Measurements from ENCODE around the gene ATP2B2. TPM values are rescaled to one million over a fixed set of nuclear protein-coding genes. Genes with fewer than 3 reads are reported as not detected.

The ATP2B2 gene
- total and polyA plus RNA-seq, 7 donors = 0.08 to 6.5 (median 0.77) TPM

- no peak overlapping the region for H3K4me3 ChIP-seq
- H3K36me3 ChIP-seq (ENCODE audit: insufficient read depth in 1 of 2, low read depth in 1 of 2) = no peaks in the 10 kb centered on the region
- 86 to 88% (median 87%) methylated on average over 10 of the region's 10 CpGs for WGBS, 3 donors
- intact Hi-C loops (cut with DNase I) = no loop called here
- no peak for TF ChIP-seq CTCF (IDR thresholded peaks at IDR 0.05)
- ATAC-seq (no peak), DNase-seq (peak in 1 of 2 donors; percentile 36)
- peaks cover 2% of the 10 kb centered on the region for H3K4me1 ChIP-seq
- H3K27me3 ChIP-seq (ENCODE audit: insufficient read depth in 3 of 3, low read length in 2 of 3) = no peaks in the 10 kb centered on the region
- H3K27ac ChIP-seq = no peak overlapping the region
- H3K9me3 ChIP-seq = no peaks in the 10 kb centered on the region
These were observed 15.5 kb downstream of the ATP2B2 start for GRCh38 chr3:10489746-10490483.

- H3K36me3 ChIP-seq (ENCODE audit: insufficient read depth in 1 of 2, low read depth in 1 of 2) = no peaks in the 10 kb centered on the region
- no peaks in the 10 kb centered on the region for H3K4me1 ChIP-seq
- intact Hi-C loops (cut with DNase I) = no loop called here
- H3K27me3 ChIP-seq (ENCODE audit: insufficient read depth in 3 of 3, low read length in 2 of 3) = no peaks in the 10 kb centered on the region
- no peak for ATAC-seq
- H3K9me3 ChIP-seq = no peaks in the 10 kb centered on the region
- H3K27ac ChIP-seq = no peak overlapping the region
- no peak for TF ChIP-seq CTCF (IDR thresholded peaks at IDR 0.05)
- 64 to 87% (median 84%) methylated on average over 3 to 4 of the region's 4 CpGs for WGBS, 3 donors
- DNase-seq = no peak
- H3K4me3 ChIP-seq = no peak overlapping the region
These were observed 17.3 kb downstream of the ATP2B2 start for GRCh38 chr3:10487988-10488633.

- Histone ChIP-seq H3K27me3 (ENCODE audit: insufficient read depth in 3 of 3, low read length in 2 of 3) (no peaks in the 10 kb centered on the region), H3K27ac (no peak overlapping the region), H3K9me3 (no peaks in the 10 kb centered on the region), H3K4me1 (no peaks in the 10 kb centered on the region), H3K36me3 (ENCODE audit: insufficient read depth in 1 of 2, low read depth in 1 of 2) (no peaks in the 10 kb centered on the region), H3K4me3 (no peak overlapping the region)
- ATAC-seq (no peak), DNase-seq (peak in 1 of 2 donors; percentile 4)
- WGBS, 3 donors = 88 to 93% (median 90%) methylated on average over 8 of the region's 8 CpGs
- intact Hi-C loops (cut with DNase I) = no loop called here
- TF ChIP-seq CTCF (IDR thresholded peaks at IDR 0.05) = no peak
These were observed 19.6 kb downstream of the ATP2B2 start for GRCh38 chr3:10485806-10486205.

- Histone ChIP-seq H3K36me3 (ENCODE audit: insufficient read depth in 1 of 2, low read depth in 1 of 2) (no peaks in the 10 kb centered on the region), H3K9me3 (no peaks in the 10 kb centered on the region), H3K27ac (no peak overlapping the region), H3K27me3 (ENCODE audit: insufficient read depth in 3 of 3, low read length in 2 of 3) (no peaks in the 10 kb centered on the region), H3K4me3 (no peak overlapping the region), H3K4me1 (no peaks in the 10 kb centered on the region)
- no peak for DNase-seq
- TF ChIP-seq CTCF (IDR thresholded peaks at IDR 0.05) = no peak
- 75 to 84% (median 77%) methylated on average over 12 of the region's 12 CpGs for WGBS, 3 donors
- intact Hi-C loops (cut with DNase I) = no loop called here
- no peak for ATAC-seq
These were observed 20.0 kb downstream of the ATP2B2 start for GRCh38 chr3:10485380-10485779.

All from psoas muscle (tissue), 8 donors.